C4-2B (cell line): ENCODE measurements around the gene FXYD3.
A peak's percentile ranks its signal among the peaks of the same experiment; 100 is the strongest.

Experiments used
- CTCF ChIP-seq: fragments of 450-650 bp; conservative IDR thresholded peaks from 2 replicates; pipeline ENCODE4 v1.5.1; 2017; ENCODE audit warnings: mild to moderate bottlenecking
- ZFX ChIP-seq: fragments of 450-650 bp; IDR thresholded peaks from 2 replicates; pipeline ENCODE4 v1.6.1; 2017

- TF ChIP-seq CTCF (peak; percentile 47; the same call in 1 of the 2 replicates), ZFX (no peak)
Measured at GRCh38 chr19:35143231-35143715, 27.6 kb downstream of the FXYD3 start, which contains the start of gene FXYD7.
